ENCODE measurements around the gene SLC39A7. TPM values are rescaled to one million over a fixed set of nuclear protein-coding genes. Genes with fewer than 3 reads are reported as not detected.
A peak's percentile ranks its signal among the peaks of the same experiment; 100 is the strongest.

Gene SLC39A7
- total RNA-seq, 1 donor from 2014 or later: 131 TPM

DNA sequence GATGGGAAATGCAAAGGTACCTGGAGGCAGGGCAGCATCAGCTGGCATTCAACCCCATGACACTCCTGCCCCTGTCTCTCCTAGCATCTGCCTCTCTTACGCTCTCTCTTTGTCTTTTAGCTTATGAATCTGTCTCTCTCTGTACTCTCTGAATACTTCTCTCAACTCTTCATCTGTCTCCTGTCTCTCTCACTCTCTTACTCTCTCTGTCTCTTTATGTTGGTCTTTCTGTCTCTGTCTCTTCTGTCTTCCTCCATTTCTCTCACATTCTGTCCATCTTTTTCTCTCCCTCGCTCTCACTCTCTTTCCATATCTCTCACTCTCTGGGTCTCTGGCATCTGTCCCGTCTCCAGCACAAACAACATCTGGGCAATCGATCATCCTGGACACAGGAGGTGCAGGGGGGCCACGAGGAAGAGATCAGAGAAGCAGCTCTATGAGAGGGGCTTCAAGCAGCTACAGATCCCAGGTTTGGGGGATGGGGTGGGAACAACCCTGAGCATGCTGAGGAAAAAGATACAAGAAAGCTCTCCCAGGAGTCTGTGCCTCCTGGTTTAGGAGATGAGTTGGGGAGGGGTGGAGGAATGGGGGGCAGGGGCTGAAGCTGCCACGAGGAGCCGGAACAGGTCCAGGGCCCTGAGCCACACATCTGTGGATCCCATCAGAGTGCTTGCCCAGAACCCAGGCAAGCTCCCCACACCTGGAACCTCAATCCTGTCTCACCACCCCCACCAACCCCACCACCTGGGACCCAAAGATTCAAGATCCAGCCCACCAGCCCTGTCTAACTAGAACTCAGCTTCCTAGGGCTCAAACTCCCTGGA is 10.8 kb upstream of the SLC39A7 start:
- no peak for DNase-seq (ENCODE audit: low read depth, low spot score)

DNA sequence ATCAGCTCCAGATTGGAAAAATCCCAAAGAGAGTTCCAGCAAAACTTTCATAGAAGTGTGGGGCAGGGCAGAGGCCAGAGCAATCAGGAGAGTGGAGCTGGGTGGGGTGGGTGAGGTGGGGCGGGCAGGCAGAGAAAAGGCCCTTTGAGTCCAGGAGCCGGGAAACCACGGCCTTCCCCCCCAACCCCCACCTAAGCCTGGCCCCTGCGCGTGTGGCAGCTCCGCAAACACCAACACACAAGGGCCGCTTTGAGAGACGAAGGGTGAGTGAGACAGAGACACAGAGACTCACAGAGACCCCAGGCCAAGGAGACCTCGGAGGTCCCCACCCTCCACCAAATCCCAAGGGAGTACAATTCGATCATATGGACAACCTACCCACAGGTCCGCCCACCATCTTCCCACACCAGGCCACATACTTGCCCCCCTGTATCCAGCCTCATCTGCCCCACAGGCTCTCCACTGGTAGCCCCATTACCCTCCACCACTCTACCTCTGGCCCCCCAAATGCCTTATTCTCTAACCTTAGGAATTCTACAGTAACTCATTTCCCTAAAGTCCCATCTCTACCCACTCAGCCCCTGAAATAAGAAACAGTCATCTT is 10.1 kb upstream of the SLC39A7 start:
- DNase-seq (ENCODE audit: low read depth, low spot score): no peak

GRCh38 chr6:33191383-33192104 is 9.1 kb upstream of the SLC39A7 start:
- DNase-seq (ENCODE audit: low read depth, low spot score): no peak

GRCh38 chr6:33192105-33192646 is 8.5 kb upstream of the SLC39A7 start, which contains the start of gene COL11A2:
COL11A2 (minus strand) TSS chr6:33192467; CDS start chr6:33192240, 227 bp downstream.
- DNase-seq (ENCODE audit: low read depth, low spot score): no peak

- no peak for DNase-seq (ENCODE audit: low read depth, low spot score)
Observed at GRCh38 chr6:33192671-33193602, 7.7 kb upstream of the SLC39A7 start.

DNA sequence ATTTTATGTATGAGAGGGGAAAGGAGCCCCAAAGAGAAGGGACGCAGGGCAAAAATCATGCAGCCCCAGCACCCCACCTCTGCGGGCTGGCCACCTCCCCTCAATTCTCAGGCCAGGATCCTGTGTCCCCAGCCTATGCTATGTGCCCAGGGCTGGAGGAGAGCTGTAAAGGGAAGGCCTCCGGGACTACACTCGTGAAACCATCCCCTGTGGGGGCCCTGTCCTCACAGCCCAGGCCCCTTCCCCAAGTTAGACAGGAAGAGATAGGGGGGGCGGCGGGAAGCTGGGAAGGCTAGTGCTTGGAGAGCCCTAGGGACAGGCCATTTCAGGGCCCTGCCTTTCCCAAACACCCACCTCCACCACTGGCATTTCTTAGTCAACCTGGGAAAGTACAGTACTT is 7.0 kb upstream of the SLC39A7 start:
- DNase-seq (ENCODE audit: low read depth, low spot score): no peak

DNA sequence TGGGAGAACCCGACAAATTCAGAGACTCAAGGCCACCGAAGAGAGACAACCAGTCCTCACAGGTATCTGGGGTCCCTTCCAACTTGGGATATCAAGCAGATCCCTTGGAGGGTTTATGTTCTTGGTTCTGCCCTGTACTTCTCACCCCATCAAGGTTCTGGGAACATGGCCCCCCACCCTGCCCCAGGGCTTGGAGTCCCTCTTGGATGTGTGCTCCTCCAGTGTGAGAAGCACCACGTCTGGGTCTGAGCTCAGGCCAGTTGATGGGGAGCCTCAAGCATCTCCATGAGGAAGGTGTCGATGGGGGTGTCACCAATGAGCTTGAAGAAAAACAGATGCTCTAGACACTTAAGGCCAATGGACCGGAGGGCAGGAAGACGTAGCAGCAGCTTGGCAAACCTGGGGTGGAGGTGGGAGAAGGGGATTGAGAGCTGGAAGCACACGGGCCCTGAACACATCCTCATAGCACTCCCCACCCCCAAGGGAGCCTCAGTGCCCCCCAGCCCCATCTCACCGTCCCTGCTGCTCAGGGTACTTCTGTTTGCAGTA is 6.2 kb upstream of the SLC39A7 start:
- no peak for DNase-seq (ENCODE audit: low read depth, low spot score)

- DNase-seq (ENCODE audit: low read depth, low spot score): no peak
Observed at GRCh38 chr6:33195304-33196165, 5.1 kb upstream of the SLC39A7 start.

DNA sequence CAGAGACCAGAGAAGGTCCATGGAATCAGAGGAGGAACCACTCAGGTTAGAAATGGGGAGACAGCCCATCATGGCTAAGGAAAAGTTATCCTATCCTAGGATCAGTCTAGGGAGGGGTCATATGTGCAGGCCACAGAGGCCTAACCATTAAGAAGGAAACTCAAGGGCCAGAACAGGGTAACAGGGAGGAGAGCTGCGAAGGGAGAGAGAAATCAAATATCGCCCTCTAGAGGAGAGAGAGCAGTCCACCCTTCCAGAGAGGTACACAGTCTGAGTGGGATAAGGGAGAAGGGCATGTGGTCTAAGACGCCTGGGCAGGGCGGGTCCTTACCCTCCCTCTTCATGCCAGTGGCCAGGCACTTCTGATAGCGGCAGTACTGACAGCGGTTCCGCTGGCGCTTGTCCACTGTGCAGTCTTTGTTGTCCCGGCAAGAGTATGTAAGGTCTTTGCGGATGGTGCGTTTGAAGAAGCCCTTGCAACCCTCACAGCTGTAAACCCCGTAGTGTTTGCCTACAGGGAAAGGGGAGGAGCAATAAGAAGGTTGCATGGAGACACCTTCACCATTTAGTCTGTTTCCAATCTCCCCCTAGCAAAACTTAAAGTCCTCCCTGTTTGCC is 3.1 kb upstream of the SLC39A7 start:
- DNase-seq (ENCODE audit: low read depth, low spot score): peak; percentile 32

DNA sequence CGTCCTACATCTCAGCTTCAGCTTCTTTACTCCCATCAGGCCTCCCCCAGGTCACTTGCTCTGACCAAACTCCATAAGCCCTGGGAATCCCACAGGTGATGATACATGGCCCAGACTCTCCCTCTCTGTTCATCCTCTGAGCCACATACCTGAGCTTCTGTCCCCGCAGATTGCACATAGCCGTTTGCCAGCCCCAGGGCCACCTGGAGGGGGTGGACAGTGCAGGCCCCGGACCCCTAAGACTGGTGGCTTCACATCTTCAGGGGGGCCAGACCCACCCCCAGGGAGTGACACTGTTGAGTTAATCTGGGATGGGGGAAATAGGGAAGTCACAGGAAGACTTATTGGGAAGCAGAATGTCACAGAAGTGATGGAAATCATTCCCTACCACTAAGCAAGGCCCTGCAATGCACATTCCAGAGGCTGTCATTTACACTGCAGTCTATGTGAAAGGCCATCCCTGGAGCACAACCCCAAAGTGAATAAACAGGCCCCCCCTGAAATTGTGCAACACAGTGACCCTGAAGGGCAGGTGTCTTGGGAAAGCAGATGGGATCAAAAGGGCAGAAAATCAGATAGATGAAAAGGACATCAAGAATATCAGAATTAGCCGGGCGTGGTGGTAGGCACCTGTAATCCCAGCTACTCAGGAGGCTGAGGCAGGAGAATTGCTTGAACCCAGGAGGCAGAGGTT is 2.4 kb upstream of the SLC39A7 start:
- DNase-seq (ENCODE audit: low read depth, low spot score): no peak

GRCh38 chr6:33198853-33199436 is 1.7 kb upstream of the SLC39A7 start:
- DNase-seq (ENCODE audit: low read depth, low spot score): no peak

DNA sequence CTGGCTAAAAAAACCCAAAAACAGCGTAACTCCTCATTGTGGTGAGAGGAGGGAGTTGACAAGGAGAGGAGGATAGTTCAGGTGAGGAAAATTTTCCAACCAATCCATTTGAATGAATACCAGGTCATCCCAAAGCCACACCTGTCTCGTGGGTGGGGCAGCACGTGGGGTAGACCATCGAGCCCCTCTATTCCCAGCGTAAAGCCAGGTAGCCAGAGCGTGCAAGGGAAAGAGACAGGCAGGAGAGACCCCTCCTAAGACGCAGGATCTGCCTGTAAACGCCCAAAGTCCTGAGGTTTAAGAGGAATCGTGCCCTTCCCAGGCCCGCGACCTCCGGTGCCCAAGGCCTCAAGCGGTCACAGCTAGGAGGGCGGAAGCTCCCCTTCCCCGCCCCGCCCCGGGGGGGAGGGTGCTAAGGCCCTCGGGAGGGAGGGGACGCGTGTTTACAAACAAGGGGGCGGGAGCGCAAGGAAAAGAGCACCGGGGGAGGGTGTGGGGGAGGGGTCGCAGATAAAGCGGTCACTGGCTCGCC is 914 bp upstream of the SLC39A7 start:
- DNase-seq (ENCODE audit: low read depth, low spot score): no peak

DNA sequence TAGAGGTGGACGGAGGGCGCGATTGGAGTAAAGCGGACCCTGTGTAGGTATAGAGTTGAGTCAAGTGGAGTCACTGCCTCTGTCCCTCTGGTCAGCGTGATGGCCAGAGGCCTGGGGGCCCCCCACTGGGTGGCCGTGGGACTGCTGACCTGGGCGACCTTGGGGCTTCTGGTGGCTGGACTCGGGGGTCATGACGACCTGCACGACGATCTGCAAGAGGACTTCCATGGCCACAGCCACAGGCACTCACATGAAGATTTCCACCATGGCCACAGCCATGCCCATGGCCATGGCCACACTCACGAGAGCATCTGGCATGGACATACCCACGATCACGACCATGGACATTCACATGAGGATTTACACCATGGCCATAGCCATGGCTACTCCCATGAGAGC is 479 bp downstream of the SLC39A7 start:
- no peak for DNase-seq (ENCODE audit: low read depth, low spot score)

DNA sequence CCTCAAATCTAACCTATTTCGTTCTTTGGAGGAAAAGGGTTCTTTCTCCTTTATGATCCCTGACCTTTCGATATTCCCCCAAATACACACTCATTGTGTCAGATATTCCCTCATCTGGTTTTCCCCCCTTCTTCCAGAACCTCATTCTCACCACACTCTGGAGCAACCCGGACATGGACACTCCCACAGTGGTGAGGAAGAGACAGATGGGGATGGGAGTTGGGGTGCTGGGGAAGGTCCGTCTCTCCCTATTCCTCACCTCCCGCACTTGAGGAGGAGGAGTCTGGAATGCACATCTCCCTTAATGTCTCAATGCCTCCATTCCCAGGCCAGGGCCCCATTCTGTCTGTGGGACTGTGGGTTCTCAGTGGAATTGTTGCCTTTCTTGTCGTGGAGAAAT is 1.3 kb downstream of the SLC39A7 start:
- no peak for DNase-seq (ENCODE audit: low read depth, low spot score)

GRCh38 chr6:33202799-33203198 is 2.1 kb downstream of the SLC39A7 start:
- no peak for DNase-seq (ENCODE audit: low read depth, low spot score)

- no peak for DNase-seq (ENCODE audit: low read depth, low spot score)
Observed at GRCh38 chr6:33203443-33204164, 2.9 kb downstream of the SLC39A7 start.

- no peak for DNase-seq (ENCODE audit: low read depth, low spot score)
Observed at GRCh38 chr6:33204165-33204414, 3.4 kb downstream of the SLC39A7 start.
